Measurements from ENCODE around the gene METTL8. TPM values are rescaled to one million over a fixed set of nuclear protein-coding genes. Genes with fewer than 3 reads are reported as not detected.
"Not testable (repeated sequence)": the region's sequence is repeated elsewhere in the genome, so short reads cannot be mapped to it uniquely, and the experiment has no call there.

Gene METTL8
- total RNA-seq, 1 donor from 2014 or later: 6.7 TPM

DNA sequence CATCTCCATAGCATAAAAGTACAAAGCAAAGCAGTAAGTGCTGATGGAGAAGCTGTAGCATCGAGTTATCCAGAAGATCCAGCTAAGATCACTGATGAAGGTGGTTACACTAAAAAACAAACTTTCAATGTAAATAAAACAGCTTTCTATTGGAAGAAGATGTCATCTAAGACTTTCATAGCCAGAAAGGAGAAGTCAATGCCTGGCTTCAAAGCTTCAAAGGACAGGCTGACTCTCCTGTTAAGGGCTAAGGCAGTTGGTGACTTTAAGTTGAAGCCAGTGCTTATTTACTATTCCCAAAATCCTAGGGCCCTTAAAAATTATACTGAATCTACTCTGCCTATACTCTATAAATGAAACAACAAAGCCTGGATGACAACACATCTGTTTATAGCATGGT is 44.0 kb downstream of the METTL8 start:
- Histone ChIP-seq H3K27ac (no peak overlapping the region), H3K36me3 (no peaks in the 10 kb centered on the region), H3K9me3 (no peaks in the 10 kb centered on the region), H3K27me3 (no peaks in the 10 kb centered on the region), H3K4me1 (peaks cover 0 to 2% of the 10 kb centered on the region in 2 donors), H3K4me3 (no peak overlapping the region)
- no peak for DNase-seq (ENCODE audit: low spot score in 2 of 2)
- no peak for TF ChIP-seq CTCF (IDR thresholded peaks at IDR 0.05)
- intact Hi-C loops (cut with DNase I): no loop called here

GRCh38 chr2:171389325-171389724 is 44.5 kb downstream of the METTL8 start:
- H3K27ac ChIP-seq: no peak overlapping the region
- TF ChIP-seq CTCF (IDR thresholded peaks at IDR 0.05): no peak
- H3K27me3 ChIP-seq: no peaks in the 10 kb centered on the region
- intact Hi-C loops (cut with DNase I): no loop called here
- no peak overlapping the region for H3K4me3 ChIP-seq
- DNase-seq (ENCODE audit: low spot score in 2 of 2): no peak
- no peaks in the 10 kb centered on the region for H3K9me3 ChIP-seq
- H3K4me1 ChIP-seq: peaks cover 0 to 2% of the 10 kb centered on the region in 2 donors
- H3K36me3 ChIP-seq: no peaks in the 10 kb centered on the region

DNA sequence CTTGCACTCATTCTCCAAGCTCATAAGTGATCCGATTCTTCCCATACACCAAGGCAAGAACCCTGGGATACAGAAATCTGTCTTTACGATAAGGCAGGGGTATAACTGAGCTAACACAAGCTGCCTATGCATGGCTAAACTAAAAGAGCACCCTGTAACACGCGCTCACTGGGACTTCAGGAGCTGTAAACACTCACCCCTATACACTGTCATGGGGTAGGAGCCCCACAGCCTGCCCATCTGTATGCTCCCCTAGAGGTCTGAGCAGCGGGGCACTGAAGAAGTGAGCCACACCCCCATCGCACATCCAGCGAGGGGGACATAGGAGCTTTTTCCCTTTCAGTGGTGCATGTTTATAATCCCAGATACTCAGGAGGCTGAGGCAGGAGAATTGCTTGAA is 46.7 kb downstream of the METTL8 start:
- Histone ChIP-seq H3K27me3 (no peaks in the 10 kb centered on the region), H3K36me3 (peaks cover 0 to 4% of the 10 kb centered on the region in 2 donors), H3K27ac (no peak overlapping the region), H3K9me3 (no peaks in the 10 kb centered on the region), H3K4me3 (no peak overlapping the region), H3K4me1 (peaks cover 0 to 2% of the 10 kb centered on the region in 2 donors)
- intact Hi-C loops (cut with DNase I): no loop called here
- TF ChIP-seq CTCF (IDR thresholded peaks at IDR 0.05): no peak
- no peak for DNase-seq (ENCODE audit: low spot score in 2 of 2)

GRCh38 chr2:171386627-171387026 is 47.2 kb downstream of the METTL8 start:
- intact Hi-C loops (cut with DNase I): no loop called here
- Histone ChIP-seq H3K4me1 (peaks cover 0 to 2% of the 10 kb centered on the region in 2 donors), H3K4me3 (no peak overlapping the region), H3K27me3 (no peaks in the 10 kb centered on the region), H3K36me3 (peaks cover 0 to 4% of the 10 kb centered on the region in 2 donors), H3K9me3 (peaks cover 0 to 1% of the 10 kb centered on the region in 2 donors), H3K27ac (no peak overlapping the region)
- no peak for TF ChIP-seq CTCF (IDR thresholded peaks at IDR 0.05)
- DNase-seq (ENCODE audit: low spot score in 2 of 2): no peak

- Histone ChIP-seq H3K27me3 (no peaks in the 10 kb centered on the region), H3K4me1 (no peaks in the 10 kb centered on the region), H3K4me3 (no peak overlapping the region), H3K36me3 (peaks cover 0 to 4% of the 10 kb centered on the region in 2 donors), H3K27ac (no peak overlapping the region), H3K9me3 (peaks cover 7 to 24% of the 10 kb centered on the region in 2 donors)
- intact Hi-C loops (cut with DNase I): no loop called here
- no peak for TF ChIP-seq CTCF (IDR thresholded peaks at IDR 0.05)
- DNase-seq (ENCODE audit: low spot score in 2 of 2): no peak
Observed at GRCh38 chr2:171383134-171383533, 50.7 kb downstream of the METTL8 start.

DNA sequence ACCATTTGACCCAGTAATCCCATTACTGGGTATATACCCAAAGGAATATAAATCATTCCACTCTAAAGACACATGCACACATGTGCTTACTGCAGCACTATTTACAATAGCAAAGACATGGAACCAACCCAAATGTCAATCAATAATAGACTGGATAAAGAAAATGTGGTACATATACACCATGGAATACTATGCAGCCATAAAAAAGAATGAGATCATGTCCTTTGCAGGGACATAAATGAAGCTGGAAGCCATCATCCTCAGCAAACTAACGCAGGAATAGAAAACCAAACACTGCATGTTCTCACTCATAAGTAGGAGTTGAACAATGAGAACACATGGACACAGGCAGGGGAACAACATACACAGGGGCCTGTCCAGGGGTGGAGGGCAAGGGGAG is 51.6 kb downstream of the METTL8 start:
- intact Hi-C loops (cut with DNase I); H3K4me1 ChIP-seq; DNase-seq (ENCODE audit: low spot score in 2 of 2); H3K27me3 ChIP-seq; H3K36me3 ChIP-seq; H3K4me3 ChIP-seq; H3K27ac ChIP-seq: not testable (repeated sequence)
- peaks cover 7 to 33% of the 10 kb centered on the region in 2 donors for H3K9me3 ChIP-seq

GRCh38 chr2:171377852-171378251 is 55.9 kb downstream of the METTL8 start:
- DNase-seq (ENCODE audit: low spot score in 2 of 2); H3K36me3 ChIP-seq; H3K4me3 ChIP-seq; H3K4me1 ChIP-seq; intact Hi-C loops (cut with DNase I); H3K27me3 ChIP-seq; H3K27ac ChIP-seq: not testable (repeated sequence)
- peaks cover 7 to 54% of the 10 kb centered on the region in 2 donors for H3K9me3 ChIP-seq
